GM21423 (cell line): ENCODE results near the gene RCAN1.

Source experiments
- ATAC-seq: cut with Tn5 transposase; IDR thresholded peaks from one replicate; pipeline ENCODE4 v1.9.1; 2021; ENCODE audit warnings: mild to moderate bottlenecking, moderate library complexity; ENCODE audit not compliant: unreplicated experiment

Gene RCAN1

GRCh38 chr21:34544032-34544496 lies 70.8 kb downstream of the RCAN1 start:
- ATAC-seq = no peak

- no peak for ATAC-seq
Observed at GRCh38 chr21:34543017-34543416, 71.9 kb downstream of the RCAN1 start.

- no peak for ATAC-seq
Observed at GRCh38 chr21:34540206-34540605, 74.7 kb downstream of the RCAN1 start.

GRCh38 chr21:34537838-34538237 lies 77.1 kb downstream of the RCAN1 start:
- ATAC-seq = no peak

GRCh38 chr21:34536820-34537219 lies 78.1 kb downstream of the RCAN1 start:
- no peak for ATAC-seq

- ATAC-seq = no peak
Observed at GRCh38 chr21:34536311-34536710, 78.6 kb downstream of the RCAN1 start.

- no peak for ATAC-seq
Observed at GRCh38 chr21:34535886-34536285, 79.0 kb downstream of the RCAN1 start.

GRCh38 chr21:34534522-34534921 lies 80.4 kb downstream of the RCAN1 start:
- ATAC-seq = no peak

GRCh38 chr21:34533938-34534337 lies 81.0 kb downstream of the RCAN1 start:
- no peak for ATAC-seq

- ATAC-seq = no peak
Observed at GRCh38 chr21:34531399-34531798, 83.5 kb downstream of the RCAN1 start.

GRCh38 chr21:34530261-34530660 lies 84.7 kb downstream of the RCAN1 start:
- no peak for ATAC-seq

GRCh38 chr21:34528131-34528561 lies 86.8 kb downstream of the RCAN1 start:
- no peak for ATAC-seq

- ATAC-seq = no peak
Observed at GRCh38 chr21:34526618-34527290, 88.2 kb downstream of the RCAN1 start.

GRCh38 chr21:34526241-34526617 lies 88.7 kb downstream of the RCAN1 start:
- ATAC-seq = no peak

GRCh38 chr21:34524646-34525601 lies 90.0 kb downstream of the RCAN1 start:
- ATAC-seq = no peak

- no peak for ATAC-seq
Observed at GRCh38 chr21:34523019-34523555, 91.8 kb downstream of the RCAN1 start.

GRCh38 chr21:34522284-34522683 lies 92.6 kb downstream of the RCAN1 start:
- ATAC-seq = no peak

GRCh38 chr21:34521561-34521960 lies 93.4 kb downstream of the RCAN1 start:
- ATAC-seq = no peak

- no peak for ATAC-seq
Observed at GRCh38 chr21:34520764-34521508, 94.0 kb downstream of the RCAN1 start.

- ATAC-seq = no peak
Observed at GRCh38 chr21:34520281-34520680, 94.6 kb downstream of the RCAN1 start.

GRCh38 chr21:34519694-34520093 lies 95.2 kb downstream of the RCAN1 start:
- no peak for ATAC-seq
